Measurements from ENCODE around the gene EDAR. TPM values are rescaled to one million over a fixed set of nuclear protein-coding genes. Genes with fewer than 3 reads are reported as not detected.

EDAR gene
- total and polyA plus RNA-seq, 2 of the 4 experiments (the other 2 are of a cell fraction): not detected

- Histone ChIP-seq H3K4ac (ENCODE audit: low read depth, low read length) (no peak overlapping the region), H3K56ac (ENCODE audit: extremely low read depth, insufficient read depth, low read length) (no peak overlapping the region), H2BK15ac (ENCODE audit: low read depth, low read length) (no peak overlapping the region), H3K27ac (ENCODE audit: insufficient read depth, low read length) (no peak overlapping the region), H4K5ac (ENCODE audit: low read depth, low read length) (no peak overlapping the region), H2AK9ac (replicated peaks; ENCODE audit: low read depth, low read length, poor library complexity) (no peak overlapping the region), H2AK5ac (ENCODE audit: low read depth, low read length) (no peak overlapping the region), H4K91ac (ENCODE audit: insufficient read depth, low read depth, low read length) (no peak overlapping the region), H3K4me1 (ENCODE audit: control insufficient read depth, insufficient read depth, low read length) (no peaks in the 10 kb centered on the region), H3K79me1 (ENCODE audit: low read depth in 1 of 2, low read length in 2 of 2) (no peaks in the 10 kb centered on the region), H3K27me3 (ENCODE audit: control insufficient read depth, insufficient read depth, low read length) (no peaks in the 10 kb centered on the region), H3K36me3 (ENCODE audit: control insufficient read depth, insufficient read depth, low read length) (no peaks in the 10 kb centered on the region), H3K23ac (ENCODE audit: low read depth, low read length) (no peak overlapping the region), H2BK20ac (ENCODE audit: low read depth, low read length) (no peak overlapping the region), H4K8ac (ENCODE audit: low read depth in 2 of 2, low read length in 2 of 2) (no peak overlapping the region), H3K18ac (ENCODE audit: low read depth, low read length) (no peak overlapping the region), H3K9me3 (ENCODE audit: control insufficient read depth, insufficient read depth, low read length) (no peaks in the 10 kb centered on the region), H2BK120ac (ENCODE audit: low read depth, low read length) (no peak overlapping the region), H3K9me1 (ENCODE audit: insufficient read depth, low read length) (no peaks in the 10 kb centered on the region), H3K4me2 (ENCODE audit: low read depth, low read length) (no peak overlapping the region), H2AFZ (replicated peaks; ENCODE audit: low read length, poor library complexity) (no peak overlapping the region), H3K4me3 (ENCODE audit: insufficient read depth, low read depth, low read length) (no peak overlapping the region), H3K9ac (ENCODE audit: low read depth, low read length) (no peak overlapping the region), H2BK5ac (ENCODE audit: low read depth, low read length, poor library complexity, severe bottlenecking) (no peak overlapping the region), H3K14ac (replicated peaks; ENCODE audit: low read depth, low read length) (no peak overlapping the region), H4K20me1 (ENCODE audit: insufficient read depth, low read length) (no peaks in the 10 kb centered on the region)
- ChIA-PET POLR2A (ENCODE audit: unreplicated experiment) (no interaction called here), CTCF (interaction anchor here (0.7 kb wide), 1 partner anchor 12 kb away, joined by 3 read pairs; no protein-coding TSS in a partner anchor)
- dilution Hi-C loops (cut with HindIII; ENCODE audit: low sequenced_read_pairs, unreplicated experiment): no loop called here
- TF ChIP-seq POLR2A (IDR thresholded peaks at IDR 0.05; ENCODE audit: low read depth, low read length) (no peak), RFX5 (IDR thresholded peaks at IDR 0.05; ENCODE audit: low read depth, low read length) (no peak), RAD21 (IDR thresholded peaks at IDR 0.05; ENCODE audit: low read length) (no peak)
- WGBS, 2 experiments (ENCODE audit: extremely low coverage in 2 of 2, insufficient read length in 1 of 2): no CpG with 5 or more reads among the region's 1 CpG
- no peak for ATAC-seq (ENCODE audit: low read depth)
- no TSS peak for BruUV-seq (replicated peaks)
- in situ Hi-C loops (cut with MboI; ENCODE audit: low sequenced_read_pairs): no loop called here
- DNase-seq: no peak
- intact Hi-C loops (cut with micrococcal nuclease): no loop called here
Observed at GRCh38 chr2:108854484-108854883, 134.5 kb downstream of the EDAR start.

All from IMR-90 (cell line).